Right lobe of liver (tissue), 4 donors: ENCODE results near the gene MLEC.

Experiments used
- POLR2A ChIP-seq: fragments of 450-650 bp; IDR thresholded peaks from one replicate; pipeline ENCODE4 v1.6.1; 2017; ENCODE audit warnings: antibody characterized with exemption, mild to moderate bottlenecking
- TF ChIP-seq, protein P1 (sequence below), 4 donors: fragments of 200-600 bp in 3 of 4; fragments of 450-650 bp in 1 of 4; IDR thresholded peaks; one replicate each; pipeline versions ENCODE4 v1.5.1 to v1.8.0; 2016 to 2022; ENCODE audit warnings: antibody characterized with exemption in 4 of 4, mild to moderate bottlenecking in 2 of 4
- donor health status: DM: no; HTN: no; CAD: no.
- donor health status: DM: no; HTN: no; CAD: no.
- donor health status: DM: no; HTN: yes; CAD: no.

DNA sequence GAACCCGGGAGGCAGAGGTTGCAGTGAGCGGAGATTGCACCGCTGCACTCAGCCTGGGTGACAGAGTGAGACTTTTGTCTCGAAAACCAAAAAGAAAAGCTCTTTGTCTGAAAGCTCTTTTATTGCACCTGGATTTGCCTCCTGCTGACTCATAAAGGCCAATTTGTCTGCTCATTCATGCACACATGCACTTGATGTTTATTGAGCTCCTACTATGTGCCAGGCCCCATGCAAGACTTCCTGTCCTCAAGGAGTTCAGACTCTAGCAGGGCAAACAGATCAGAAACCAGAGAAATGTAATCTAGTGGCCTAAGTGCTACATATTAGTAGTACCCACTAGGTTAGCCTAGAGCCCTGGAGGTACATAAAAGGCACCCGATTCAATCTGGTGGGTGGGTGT lies 16.3 kb upstream of the MLEC start:
- TF ChIP-seq, protein P1, sequence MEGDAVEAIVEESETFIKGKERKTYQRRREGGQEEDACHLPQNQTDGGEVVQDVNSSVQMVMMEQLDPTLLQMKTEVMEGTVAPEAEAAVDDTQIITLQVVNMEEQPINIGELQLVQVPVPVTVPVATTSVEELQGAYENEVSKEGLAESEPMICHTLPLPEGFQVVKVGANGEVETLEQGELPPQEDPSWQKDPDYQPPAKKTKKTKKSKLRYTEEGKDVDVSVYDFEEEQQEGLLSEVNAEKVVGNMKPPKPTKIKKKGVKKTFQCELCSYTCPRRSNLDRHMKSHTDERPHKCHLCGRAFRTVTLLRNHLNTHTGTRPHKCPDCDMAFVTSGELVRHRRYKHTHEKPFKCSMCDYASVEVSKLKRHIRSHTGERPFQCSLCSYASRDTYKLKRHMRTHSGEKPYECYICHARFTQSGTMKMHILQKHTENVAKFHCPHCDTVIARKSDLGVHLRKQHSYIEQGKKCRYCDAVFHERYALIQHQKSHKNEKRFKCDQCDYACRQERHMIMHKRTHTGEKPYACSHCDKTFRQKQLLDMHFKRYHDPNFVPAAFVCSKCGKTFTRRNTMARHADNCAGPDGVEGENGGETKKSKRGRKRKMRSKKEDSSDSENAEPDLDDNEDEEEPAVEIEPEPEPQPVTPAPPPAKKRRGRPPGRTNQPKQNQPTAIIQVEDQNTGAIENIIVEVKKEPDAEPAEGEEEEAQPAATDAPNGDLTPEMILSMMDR (IDR thresholded peaks at IDR 0.05): no peak
- no peak for TF ChIP-seq POLR2A
